NCI-H2081 (cell line): Measurements from ENCODE around the gene FTO.

Experiments
- DNase-seq, 2 experiments: peaks; one replicate each; lab custom pipeline; 2025; lab: John Stamatoyannopoulos, UW

FTO gene

GRCh38 chr16:54007504-54007903, 303.5 kb downstream of the FTO start:
- no peak for DNase-seq

GRCh38 chr16:54009464-54010176, 305.7 kb downstream of the FTO start:
- DNase-seq, result no peak

- DNase-seq, result no peak
These were observed 311.2 kb downstream of the FTO start for GRCh38 chr16:54015147-54015546.

- no peak for DNase-seq
These were observed 318.4 kb downstream of the FTO start for GRCh38 chr16:54022362-54022761.

- no peak for DNase-seq
These were observed 322.5 kb downstream of the FTO start for GRCh38 chr16:54026456-54026855.

- DNase-seq, result no peak
These were observed 323.1 kb downstream of the FTO start for GRCh38 chr16:54027062-54027461.

- no peak for DNase-seq
These were observed 323.6 kb downstream of the FTO start for GRCh38 chr16:54027558-54027957.

- DNase-seq, result no peak
These were observed 324.0 kb downstream of the FTO start for GRCh38 chr16:54027995-54028394.

- no peak for DNase-seq
These were observed 326.5 kb downstream of the FTO start for GRCh38 chr16:54030451-54030850.

- DNase-seq, result no peak
These were observed 327.3 kb downstream of the FTO start for GRCh38 chr16:54031107-54031760.

GRCh38 chr16:54033747-54034146, 329.8 kb downstream of the FTO start:
- no peak for DNase-seq

GRCh38 chr16:54034684-54035083, 330.7 kb downstream of the FTO start:
- no peak for DNase-seq

- DNase-seq, result no peak
These were observed 336.5 kb downstream of the FTO start for GRCh38 chr16:54040480-54040879.

- DNase-seq, result no peak
These were observed 337.0 kb downstream of the FTO start for GRCh38 chr16:54040975-54041374.

- no peak for DNase-seq
These were observed 344.9 kb downstream of the FTO start for GRCh38 chr16:54048586-54049495.

- DNase-seq, result no peak
These were observed 345.9 kb downstream of the FTO start for GRCh38 chr16:54049591-54050458.

- DNase-seq, result no peak
These were observed 346.7 kb downstream of the FTO start for GRCh38 chr16:54050459-54051210.

- DNase-seq, result no peak
These were observed 347.9 kb downstream of the FTO start for GRCh38 chr16:54051821-54052220.

- DNase-seq, result no peak
These were observed 348.3 kb downstream of the FTO start for GRCh38 chr16:54052271-54052670.

GRCh38 chr16:54053891-54054820, 350.2 kb downstream of the FTO start:
- DNase-seq, result peak; percentile 43 to 79
